Measurements from ENCODE around the gene MC3R.

GRCh38 chr20:56259948-56260347 lies 11.4 kb downstream of the MC3R start:
- no peak for TF ChIP-seq CTCF (IDR thresholded peaks at IDR 0.05)
- no peak for TF ChIP-seq POLR2A (IDR thresholded peaks at IDR 0.05)
